ENCODE results near the gene DCHS2.
"Not testable (repeated sequence)": the region's sequence is repeated elsewhere in the genome, so short reads cannot be mapped to it uniquely, and the experiment has no call there.

Gene DCHS2

GRCh38 chr4:154310578-154310977 is 181.0 kb downstream of the DCHS2 start:
- no peak for DNase-seq

GRCh38 chr4:154308207-154308606 is 183.4 kb downstream of the DCHS2 start:
- DNase-seq = no peak

- DNase-seq = no peak
Observed at GRCh38 chr4:154307451-154307850, 184.1 kb downstream of the DCHS2 start.

GRCh38 chr4:154305616-154306015 is 186.0 kb downstream of the DCHS2 start:
- no peak for DNase-seq

GRCh38 chr4:154304679-154305078 is 186.9 kb downstream of the DCHS2 start:
- no peak for DNase-seq

- no peak for DNase-seq
Observed at GRCh38 chr4:154294652-154295350, 196.8 kb downstream of the DCHS2 start.

GRCh38 chr4:154293427-154293826 is 198.2 kb downstream of the DCHS2 start:
- DNase-seq = no peak

- DNase-seq = peak in 1 of 2 experiments; percentile 6
Observed at GRCh38 chr4:154292589-154292988, 199.0 kb downstream of the DCHS2 start.

GRCh38 chr4:154277172-154277571 is 214.4 kb downstream of the DCHS2 start:
- DNase-seq = no peak

GRCh38 chr4:154276496-154276895 is 215.1 kb downstream of the DCHS2 start:
- DNase-seq = no peak

- DNase-seq = no peak
Observed at GRCh38 chr4:154254999-154255398, 236.6 kb downstream of the DCHS2 start.

GRCh38 chr4:154234576-154234975 is 257.0 kb downstream of the DCHS2 start:
- no peak for DNase-seq

GRCh38 chr4:154231806-154232478 is 259.7 kb downstream of the DCHS2 start:
- DNase-seq = no peak

GRCh38 chr4:154230723-154231122 is 260.9 kb downstream of the DCHS2 start:
- DNase-seq = no peak

GRCh38 chr4:154230091-154230490 is 261.5 kb downstream of the DCHS2 start:
- no peak for DNase-seq

GRCh38 chr4:154222875-154223274 is 268.7 kb downstream of the DCHS2 start:
- DNase-seq = no peak

- DNase-seq = no peak
Observed at GRCh38 chr4:154218051-154218450, 273.5 kb downstream of the DCHS2 start.

- DNase-seq = not testable (repeated sequence)
Observed at GRCh38 chr4:154217384-154217783, 274.2 kb downstream of the DCHS2 start.

- no peak for DNase-seq
Observed at GRCh38 chr4:154211506-154211905, 280.1 kb downstream of the DCHS2 start.

GRCh38 chr4:154208424-154208823 is 283.2 kb downstream of the DCHS2 start:
- DNase-seq = no peak

GRCh38 chr4:154205471-154205870 is 286.1 kb downstream of the DCHS2 start:
- no peak for DNase-seq

- DNase-seq = no peak
Observed at GRCh38 chr4:154194649-154195048, 296.9 kb downstream of the DCHS2 start.

GRCh38 chr4:154192585-154192984 is 299.0 kb downstream of the DCHS2 start:
- no peak for DNase-seq

- DNase-seq = no peak
Observed at GRCh38 chr4:154189346-154189745, 302.3 kb downstream of the DCHS2 start.

- DNase-seq = no peak
Observed at GRCh38 chr4:154186888-154187287, 304.7 kb downstream of the DCHS2 start.
